NCI-H128 (cell line): ENCODE results near the gene PTPRB.
A peak's percentile ranks its signal among the peaks of the same experiment; 100 is the strongest.

ENCODE experiments used
- DNase-seq: peaks from one replicate; lab custom pipeline; 2025; ENCODE audit not compliant: unreplicated experiment; lab: John Stamatoyannopoulos, UW

The PTPRB gene

GRCh38 chr12:70598467-70599193 is 38.6 kb downstream of the PTPRB start:
- no peak for DNase-seq

- no peak for DNase-seq
These were observed 44.6 kb downstream of the PTPRB start for GRCh38 chr12:70592664-70593063.

GRCh38 chr12:70590549-70591226 is 46.5 kb downstream of the PTPRB start:
- DNase-seq, result no peak

GRCh38 chr12:70590051-70590450 is 47.2 kb downstream of the PTPRB start:
- peak; percentile 12 for DNase-seq

- no peak for DNase-seq
These were observed 52.9 kb downstream of the PTPRB start for GRCh38 chr12:70584332-70584731.

- DNase-seq, result no peak
These were observed 54.0 kb downstream of the PTPRB start for GRCh38 chr12:70583251-70583650.

- DNase-seq, result no peak
These were observed 56.0 kb downstream of the PTPRB start for GRCh38 chr12:70581208-70581607.

- no peak for DNase-seq
These were observed 60.0 kb downstream of the PTPRB start for GRCh38 chr12:70577283-70577634.

- peak; percentile 38 for DNase-seq
These were observed 60.6 kb downstream of the PTPRB start for GRCh38 chr12:70576341-70577282.

GRCh38 chr12:70571705-70572268 is 65.4 kb downstream of the PTPRB start:
- no peak for DNase-seq

GRCh38 chr12:70571029-70571428 is 66.2 kb downstream of the PTPRB start:
- no peak for DNase-seq

GRCh38 chr12:70561550-70561949 is 75.7 kb downstream of the PTPRB start:
- no peak for DNase-seq

- DNase-seq, result no peak
These were observed 76.6 kb downstream of the PTPRB start for GRCh38 chr12:70560671-70561070.

GRCh38 chr12:70559390-70559789 is 77.8 kb downstream of the PTPRB start:
- no peak for DNase-seq

GRCh38 chr12:70557583-70558191 is 79.5 kb downstream of the PTPRB start:
- DNase-seq, result no peak

GRCh38 chr12:70556179-70556869 is 80.9 kb downstream of the PTPRB start:
- no peak for DNase-seq

- no peak for DNase-seq
These were observed 82.1 kb downstream of the PTPRB start for GRCh38 chr12:70555081-70555480.

GRCh38 chr12:70553391-70553859 is 83.8 kb downstream of the PTPRB start:
- no peak for DNase-seq

GRCh38 chr12:70551731-70552130 is 85.5 kb downstream of the PTPRB start:
- DNase-seq, result no peak

GRCh38 chr12:70550180-70550577 is 87.0 kb downstream of the PTPRB start:
- no peak for DNase-seq
